ENCODE results near the gene GTPBP2. TPM values are rescaled to one million over a fixed set of nuclear protein-coding genes. Genes with fewer than 3 reads are reported as not detected.

GTPBP2 gene
- total RNA-seq, 1 experiment from 2014 or later, result 186 TPM

GRCh38 chr6:43648248-43648647 is 19.2 kb upstream of the GTPBP2 start:
- intact Hi-C loops (cut with micrococcal nuclease; ENCODE audit: unreplicated experiment), result no loop called here
- no peak overlapping the region for H3K4me3 Mint-ChIP-seq (ENCODE audit: low read depth, unreplicated experiment)
- H3K36me3 Mint-ChIP-seq (ENCODE audit: insufficient read depth, unreplicated experiment), result no peaks in the 10 kb centered on the region
- DNase-seq, result no peak
- no peak for TF ChIP-seq CTCF (IDR thresholded peaks at IDR 0.05; ENCODE audit: unreplicated experiment)
- no TSS peak for BruUV-seq (replicated peaks)
- no peaks in the 10 kb centered on the region for H3K4me1 Mint-ChIP-seq (ENCODE audit: low read depth, unreplicated experiment)
- no peaks in the 10 kb centered on the region for H3K27me3 Mint-ChIP-seq (ENCODE audit: unreplicated experiment)
- CTCF ChIA-PET, result interaction anchor here (1.0 kb wide), 1 partner anchor 19 kb away, joined by 3 read pairs; no protein-coding TSS in a partner anchor
- no peaks in the 10 kb centered on the region for H3K9me3 Mint-ChIP-seq (ENCODE audit: low read depth, unreplicated experiment)
- H3K27ac Mint-ChIP-seq (ENCODE audit: unreplicated experiment), result no peak overlapping the region

DNA sequence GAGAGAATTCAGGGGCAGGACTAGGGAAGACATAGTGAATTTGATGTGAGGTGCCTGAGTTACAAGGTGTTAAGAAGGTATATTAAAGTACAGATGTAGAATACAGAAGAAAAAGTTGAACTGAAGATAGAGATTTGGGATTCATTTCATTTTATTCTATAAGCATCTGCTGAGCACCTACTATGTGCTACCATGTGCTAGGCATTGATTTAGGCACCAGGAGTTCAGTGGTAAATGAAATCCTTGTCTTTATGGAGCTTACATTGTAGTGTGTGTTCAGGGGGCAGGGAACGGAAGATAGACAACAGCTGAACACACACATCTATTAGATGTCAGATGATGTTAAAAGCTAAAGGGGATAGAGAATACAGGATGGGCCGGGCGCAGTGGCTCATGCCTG is 18.5 kb upstream of the GTPBP2 start:
- no TSS peak for BruUV-seq (replicated peaks)
- CTCF ChIA-PET, result interaction anchor here (1.0 kb wide), 1 partner anchor 20 kb away, joined by 3 read pairs; no protein-coding TSS in a partner anchor
- peaks cover 4% of the 10 kb centered on the region for H3K36me3 Mint-ChIP-seq (ENCODE audit: insufficient read depth, unreplicated experiment)
- H3K4me1 Mint-ChIP-seq (ENCODE audit: low read depth, unreplicated experiment), result no peaks in the 10 kb centered on the region
- no peak for TF ChIP-seq CTCF (IDR thresholded peaks at IDR 0.05; ENCODE audit: unreplicated experiment)
- intact Hi-C loops (cut with micrococcal nuclease; ENCODE audit: unreplicated experiment), result no loop called here
- no peak for DNase-seq
- H3K4me3 Mint-ChIP-seq (ENCODE audit: low read depth, unreplicated experiment), result no peak overlapping the region
- H3K27ac Mint-ChIP-seq (ENCODE audit: unreplicated experiment), result no peak overlapping the region
- H3K27me3 Mint-ChIP-seq (ENCODE audit: unreplicated experiment), result no peaks in the 10 kb centered on the region
- H3K9me3 Mint-ChIP-seq (ENCODE audit: low read depth, unreplicated experiment), result no peaks in the 10 kb centered on the region

DNA sequence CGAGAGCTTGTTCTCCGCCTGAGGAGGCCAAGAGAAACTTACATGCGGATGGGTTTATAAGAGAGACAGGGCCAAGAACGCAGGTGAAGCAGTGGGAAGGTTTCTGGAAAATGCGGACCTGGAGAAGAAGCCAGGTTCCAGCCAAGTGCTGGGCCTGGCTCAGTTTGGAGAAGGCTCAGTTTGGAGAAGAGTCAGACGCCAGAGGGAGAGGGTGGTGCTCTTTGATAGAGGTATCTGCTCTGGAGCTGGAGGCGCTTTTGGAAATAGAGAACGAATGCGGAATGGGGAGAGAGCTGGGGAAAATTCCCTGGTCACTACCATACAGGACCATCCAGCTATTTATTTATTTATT is 16.5 kb upstream of the GTPBP2 start:
- DNase-seq, result no peak
- Mint-ChIP-seq H3K9me3 (ENCODE audit: low read depth, unreplicated experiment) (no peaks in the 10 kb centered on the region), H3K36me3 (ENCODE audit: insufficient read depth, unreplicated experiment) (peaks cover 17% of the 10 kb centered on the region), H3K27ac (ENCODE audit: unreplicated experiment) (no peak overlapping the region), H3K27me3 (ENCODE audit: unreplicated experiment) (no peaks in the 10 kb centered on the region), H3K4me3 (ENCODE audit: low read depth, unreplicated experiment) (no peak overlapping the region), H3K4me1 (ENCODE audit: low read depth, unreplicated experiment) (no peaks in the 10 kb centered on the region)
- CTCF ChIA-PET, result no interaction called here
- no TSS peak for BruUV-seq (replicated peaks)
- intact Hi-C loops (cut with micrococcal nuclease; ENCODE audit: unreplicated experiment), result no loop called here
- TF ChIP-seq CTCF (IDR thresholded peaks at IDR 0.05; ENCODE audit: unreplicated experiment), result no peak

DNA sequence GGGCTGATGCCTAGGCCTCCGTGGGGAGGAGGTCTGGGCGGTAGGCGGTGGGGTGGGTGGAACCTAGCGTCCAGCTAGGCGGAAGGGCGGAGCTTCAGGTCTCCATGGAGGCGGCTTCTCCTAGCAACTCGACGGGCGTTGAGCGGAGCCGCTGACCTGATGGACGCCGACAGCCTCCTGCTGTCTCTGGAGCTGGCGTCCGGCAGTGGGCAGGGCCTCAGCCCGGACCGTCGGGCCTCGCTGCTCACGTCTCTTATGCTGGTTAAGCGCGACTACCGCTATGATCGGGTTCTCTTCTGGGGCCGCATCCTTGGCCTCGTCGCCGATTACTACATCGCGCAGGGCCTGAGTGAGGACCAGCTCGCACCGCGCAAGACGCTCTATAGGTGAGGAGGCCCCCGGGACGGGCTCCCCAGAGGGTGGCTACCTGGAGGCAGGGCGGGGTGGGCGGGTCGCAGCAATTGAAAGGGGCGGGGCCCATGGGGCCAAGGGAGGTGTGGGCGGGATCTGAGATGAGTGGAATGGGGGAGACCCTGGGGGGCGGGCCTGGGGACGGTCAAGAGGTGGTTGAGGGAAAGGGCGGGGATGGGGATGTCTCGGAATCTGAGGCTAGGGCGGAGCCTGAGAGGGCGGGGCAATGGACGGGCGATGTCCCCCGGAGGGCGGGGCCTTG is 16.0 kb upstream of the GTPBP2 start, which contains the start of gene RSPH9:
Gene RSPH9 (plus strand): TSS at position 97 of the 673 bp plus-strand sequence. CDS start 63 bp downstream, at position 160.
- intact Hi-C loops (cut with micrococcal nuclease; ENCODE audit: unreplicated experiment), result no loop called here
- no peak within 1 kb of the TSS for H3K27ac Mint-ChIP-seq (ENCODE audit: unreplicated experiment)

More for the DNA sequence above, 16.0 kb upstream of the GTPBP2 start, which contains the start of gene RSPH9:
- Mint-ChIP-seq H3K4me3 (ENCODE audit: low read depth, unreplicated experiment) (no peak within 1 kb of the TSS), H3K9me3 (ENCODE audit: low read depth, unreplicated experiment) (no peaks in the 10 kb centered on the region), H3K4me1 (ENCODE audit: low read depth, unreplicated experiment) (peaks cover 5% of the 10 kb centered on the region), H3K36me3 (ENCODE audit: insufficient read depth, unreplicated experiment) (peaks cover 23% of the 10 kb centered on the region), H3K27me3 (ENCODE audit: unreplicated experiment) (no peaks in the 10 kb centered on the region)
- DNase-seq, result no peak
- no peak for TF ChIP-seq CTCF (IDR thresholded peaks at IDR 0.05; ENCODE audit: unreplicated experiment)
- no TSS peak for BruUV-seq (replicated peaks)
- CTCF ChIA-PET, result no interaction called here

All from Calu3 (cell line).